NB4 (cell line): ENCODE measurements around the gene EVC2.

Experiments
- MYC ChIP-seq: IDR thresholded peaks from 2 replicates; pipeline ENCODE4 v1.6.1; 2011; ENCODE audit warnings: low read depth, low read length
- POLR2A ChIP-seq: IDR thresholded peaks from 2 replicates; pipeline ENCODE4 v1.6.1; 2011; ENCODE audit warnings: mild to moderate bottlenecking; ENCODE audit not compliant: insufficient read length; ENCODE audit errors: extremely low read depth
- TF ChIP-seq, protein P1 (sequence below): IDR thresholded peaks from one replicate; pipeline ENCODE4 v1.5.1; 2012; ENCODE audit warnings: low read depth, low read length

DNA sequence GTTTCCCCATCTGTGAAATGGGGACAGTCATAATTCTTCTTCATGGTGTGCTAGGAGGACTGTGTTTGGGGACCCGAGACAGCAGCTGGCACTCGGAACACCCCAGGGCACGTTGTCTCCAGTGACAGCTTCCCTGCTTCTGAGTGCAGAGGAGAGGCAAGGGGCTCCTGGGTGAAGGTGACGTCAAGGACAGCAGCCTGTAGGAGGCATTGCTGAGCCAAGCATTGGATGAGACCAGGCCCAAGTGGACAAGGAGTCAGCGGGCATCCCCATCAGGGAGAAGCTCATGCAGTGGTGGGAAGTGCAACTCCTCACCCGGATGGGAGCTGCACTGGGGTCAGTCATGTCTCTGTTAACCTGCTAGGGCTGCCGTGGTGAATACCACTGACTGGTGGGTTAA lies 48.7 kb upstream of the EVC2 start:
- TF ChIP-seq, protein P1, sequence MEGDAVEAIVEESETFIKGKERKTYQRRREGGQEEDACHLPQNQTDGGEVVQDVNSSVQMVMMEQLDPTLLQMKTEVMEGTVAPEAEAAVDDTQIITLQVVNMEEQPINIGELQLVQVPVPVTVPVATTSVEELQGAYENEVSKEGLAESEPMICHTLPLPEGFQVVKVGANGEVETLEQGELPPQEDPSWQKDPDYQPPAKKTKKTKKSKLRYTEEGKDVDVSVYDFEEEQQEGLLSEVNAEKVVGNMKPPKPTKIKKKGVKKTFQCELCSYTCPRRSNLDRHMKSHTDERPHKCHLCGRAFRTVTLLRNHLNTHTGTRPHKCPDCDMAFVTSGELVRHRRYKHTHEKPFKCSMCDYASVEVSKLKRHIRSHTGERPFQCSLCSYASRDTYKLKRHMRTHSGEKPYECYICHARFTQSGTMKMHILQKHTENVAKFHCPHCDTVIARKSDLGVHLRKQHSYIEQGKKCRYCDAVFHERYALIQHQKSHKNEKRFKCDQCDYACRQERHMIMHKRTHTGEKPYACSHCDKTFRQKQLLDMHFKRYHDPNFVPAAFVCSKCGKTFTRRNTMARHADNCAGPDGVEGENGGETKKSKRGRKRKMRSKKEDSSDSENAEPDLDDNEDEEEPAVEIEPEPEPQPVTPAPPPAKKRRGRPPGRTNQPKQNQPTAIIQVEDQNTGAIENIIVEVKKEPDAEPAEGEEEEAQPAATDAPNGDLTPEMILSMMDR: no peak
- no peak for TF ChIP-seq POLR2A
- no peak for TF ChIP-seq MYC
